ENCODE results near the gene ADARB2.
A peak's percentile ranks its signal among the peaks of the same experiment; 100 is the strongest.

The ADARB2 gene

DNA sequence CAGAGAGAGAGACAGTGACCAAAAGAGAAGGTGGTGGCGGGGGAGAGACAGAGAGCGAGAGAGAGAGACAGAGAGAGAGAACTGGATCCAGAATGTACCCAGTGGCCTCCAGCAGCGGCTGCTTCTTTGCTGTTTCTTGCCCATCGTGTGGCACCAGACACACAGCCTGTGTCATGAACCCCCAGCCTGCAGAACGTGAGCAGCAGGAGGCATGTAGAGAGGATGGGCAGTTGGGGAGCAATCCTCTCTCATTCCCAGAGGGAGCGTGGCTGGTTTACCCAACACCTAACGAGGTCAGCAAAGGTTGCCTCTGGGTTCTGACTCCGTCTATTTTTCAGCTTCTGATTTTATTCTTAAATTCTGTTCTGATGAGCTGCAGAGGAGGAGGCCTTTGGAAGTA, 168.1 kb downstream of the ADARB2 start:
- intact Hi-C loops (cut with DNase I) = no loop called here
- DNase-seq = peak in 6 of 42 donors; percentile 4 to 33 (median 20)

DNA sequence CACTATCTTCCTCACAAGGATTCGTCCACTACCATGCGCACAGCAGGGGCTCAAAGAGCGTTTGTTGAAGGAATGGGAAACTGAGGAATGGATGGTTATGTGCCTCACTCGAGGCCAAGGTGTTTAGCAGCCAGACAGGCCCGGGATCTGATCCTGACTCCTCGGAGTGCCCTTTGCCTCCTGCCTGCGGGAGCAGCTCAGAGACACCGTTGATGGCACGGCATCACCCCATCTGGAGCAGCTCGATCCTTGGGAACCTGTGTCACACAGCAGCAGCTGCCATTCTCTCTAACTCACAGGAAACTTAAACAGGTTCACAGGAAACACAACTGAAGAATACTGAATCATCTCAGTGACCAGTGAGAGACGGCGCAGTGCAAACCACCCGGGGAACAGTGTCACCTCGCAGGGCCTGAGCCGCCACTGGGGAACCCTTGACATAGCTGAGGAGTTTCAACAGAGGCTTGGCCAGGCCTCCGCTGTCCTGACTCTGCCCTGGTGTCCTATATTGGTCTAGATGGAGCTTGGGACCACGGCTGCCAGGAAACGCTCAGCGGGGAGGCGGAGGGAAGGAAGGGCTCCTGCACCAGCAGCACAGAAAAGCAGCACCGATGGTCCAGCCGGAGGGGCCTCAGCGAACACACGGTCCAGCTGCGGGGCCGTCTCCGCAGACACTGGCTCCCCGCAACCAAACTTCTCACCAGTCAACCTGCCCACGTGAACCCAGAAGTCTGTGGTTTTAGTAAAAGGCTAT, 169.4 kb downstream of the ADARB2 start:
- peak in 6 of 42 donors; percentile 4 to 23 (median 10) for DNase-seq
- intact Hi-C loops (cut with DNase I) = no loop called here

DNA sequence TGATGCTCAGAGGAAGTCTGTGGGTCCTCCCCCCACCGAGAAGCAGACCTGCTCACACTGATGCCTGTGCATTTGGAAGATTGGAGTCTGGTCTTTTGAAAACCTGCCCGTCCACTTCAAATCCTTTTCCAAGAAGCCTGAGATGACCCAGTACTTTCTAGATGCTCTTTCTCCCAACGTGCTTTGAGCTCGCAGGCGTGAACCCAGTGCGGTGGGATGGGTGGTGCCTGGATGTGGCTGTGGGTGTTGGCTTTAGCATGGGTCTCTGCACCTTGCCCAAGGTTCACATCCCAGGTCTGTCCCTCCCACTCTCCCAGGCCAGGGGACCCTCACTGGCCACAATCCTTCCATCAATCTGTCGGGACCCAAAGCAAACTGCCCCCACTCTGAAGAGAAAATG, 170.2 kb downstream of the ADARB2 start:
- peak in 3 of 42 donors; percentile 16 to 31 (median 21) for DNase-seq

DNA sequence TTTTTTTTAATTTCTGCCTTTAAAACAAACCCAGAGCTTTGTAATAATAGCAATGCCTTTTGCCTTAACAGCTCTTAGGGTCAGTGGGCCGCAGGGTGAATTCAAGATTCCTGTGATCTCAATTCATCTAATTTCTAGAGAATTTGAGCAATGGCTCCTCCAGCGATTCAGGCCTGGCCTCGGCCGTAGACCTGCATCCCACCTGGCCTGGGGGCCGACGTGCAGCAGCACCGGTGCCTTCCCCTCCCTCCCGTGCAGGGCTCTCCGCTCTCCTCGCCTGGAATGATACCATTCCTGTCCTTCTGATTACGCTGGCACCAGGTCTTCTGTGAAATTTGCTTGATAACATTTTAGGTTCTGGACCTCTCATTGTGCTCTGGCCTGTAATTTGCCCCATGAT, 172.5 kb downstream of the ADARB2 start:
- intact Hi-C loops (cut with DNase I) = no loop called here

More for the DNA sequence above, 170.2 kb downstream of the ADARB2 start:
- intact Hi-C loops (cut with DNase I) = no loop called here

DNA sequence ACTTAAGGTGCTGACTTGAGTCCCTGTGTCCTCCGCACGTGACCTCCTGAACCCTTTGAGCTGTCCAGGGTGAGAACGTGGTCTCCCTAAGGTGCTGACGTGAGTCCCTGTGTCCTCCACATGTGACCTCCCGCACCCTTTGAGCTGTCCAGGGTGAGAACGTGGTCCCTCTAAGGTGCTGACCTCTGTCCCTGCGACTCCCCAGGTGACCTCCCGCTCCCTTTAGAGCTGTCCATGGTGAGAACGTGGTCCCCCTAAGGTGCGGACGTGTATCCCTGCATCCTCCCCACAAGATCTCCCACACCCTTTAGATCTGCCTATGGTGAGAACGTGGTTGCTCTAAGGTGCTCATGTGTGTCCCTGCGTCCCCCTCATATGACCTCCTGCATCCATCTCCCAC, 174.3 kb downstream of the ADARB2 start:
- peak in 1 of 42 donors; percentile 11 for DNase-seq
- intact Hi-C loops (cut with DNase I) = no loop called here

More for the DNA sequence above, 172.5 kb downstream of the ADARB2 start:
- DNase-seq = peak in 5 of 42 donors; percentile 5 to 38 (median 11)

DNA sequence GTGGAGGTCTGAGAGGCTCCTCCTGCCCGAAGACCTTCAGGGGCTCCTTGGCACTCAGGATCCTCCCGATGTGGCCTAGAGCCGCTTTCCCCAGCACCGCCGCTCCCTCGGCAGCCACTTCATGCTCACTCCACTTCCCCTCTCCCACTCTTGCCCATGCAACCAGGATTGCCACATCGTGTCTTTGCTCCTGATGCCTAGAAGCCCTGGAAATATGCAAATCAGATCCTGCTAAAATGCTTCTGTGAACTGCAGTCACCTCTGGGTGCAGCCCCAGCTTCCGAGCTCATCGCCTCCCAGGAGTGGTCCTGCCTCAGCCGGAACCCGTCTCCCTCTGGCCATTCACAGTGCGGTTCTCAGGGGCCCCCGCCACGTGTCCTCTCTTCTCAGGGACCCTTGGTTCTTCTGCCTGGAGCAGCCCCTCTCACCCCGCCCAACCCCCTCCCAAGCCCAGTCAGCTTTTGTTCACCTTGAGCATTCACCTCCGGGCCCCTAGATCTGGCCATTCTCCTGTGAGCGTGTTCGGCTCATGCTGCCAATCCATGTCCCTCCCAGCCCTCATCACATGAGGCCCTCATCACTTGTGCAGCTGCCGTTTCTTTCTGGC, 175.5 kb downstream of the ADARB2 start:
- intact Hi-C loops (cut with DNase I) = no loop called here

DNA sequence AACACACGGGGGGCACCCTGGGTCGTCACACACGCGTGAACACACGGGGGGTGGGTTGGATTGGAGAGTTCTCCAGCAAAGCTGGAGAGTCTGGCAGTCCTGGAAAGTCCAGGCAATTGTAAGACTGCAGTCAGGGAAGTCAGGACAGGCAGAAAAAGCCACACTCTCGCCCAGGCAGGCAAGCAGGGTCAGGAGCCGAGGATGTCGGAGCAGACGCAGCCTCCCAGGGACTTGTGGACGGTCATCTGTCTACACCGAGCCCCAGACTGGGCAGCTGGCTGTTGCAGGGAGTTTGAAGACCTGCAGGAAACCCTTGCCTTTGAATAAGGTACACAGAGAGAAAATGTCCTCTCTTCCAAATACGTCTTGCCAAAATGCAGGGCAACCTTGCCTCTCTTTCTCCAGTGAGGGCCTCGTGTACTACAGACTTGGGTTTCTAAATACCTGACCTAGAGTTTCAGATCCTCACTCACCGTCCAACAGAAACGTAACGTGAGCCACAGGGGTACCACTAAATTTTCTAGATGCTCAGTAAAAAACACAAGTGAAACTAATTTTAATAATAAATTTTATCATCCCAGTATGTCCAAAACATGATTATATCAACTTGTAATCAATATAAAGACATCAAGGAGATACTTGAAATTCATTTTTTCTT, 176.7 kb downstream of the ADARB2 start:
- peak in 7 of 42 donors; percentile 3 to 34 (median 10) for DNase-seq
- intact Hi-C loops (cut with DNase I) = no loop called here

More for the DNA sequence above, 175.5 kb downstream of the ADARB2 start:
- DNase-seq = peak in 2 of 42 donors; percentile 12 to 20

DNA sequence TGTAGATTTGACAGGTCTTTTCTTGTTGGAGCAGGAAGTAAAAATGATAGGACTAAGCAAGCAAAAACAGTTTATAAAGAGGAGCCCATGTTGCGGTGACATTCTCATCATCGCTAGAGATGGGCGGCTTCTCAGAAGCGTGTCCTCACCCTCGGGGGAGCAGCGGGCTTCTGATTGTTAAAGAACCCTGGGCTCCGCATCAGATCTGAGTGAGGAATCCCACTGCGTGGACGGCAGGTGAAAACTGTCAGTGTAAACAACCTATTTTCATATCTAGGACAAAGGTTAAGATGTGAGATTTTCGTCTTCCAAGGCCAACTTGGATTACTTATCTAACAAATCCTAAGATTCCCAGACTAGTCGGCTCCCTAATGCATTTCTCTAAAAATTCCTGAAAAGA, 177.6 kb downstream of the ADARB2 start:
- peak in 6 of 42 donors; percentile 7 to 39 (median 13) for DNase-seq
- intact Hi-C loops (cut with DNase I) = no loop called here

DNA sequence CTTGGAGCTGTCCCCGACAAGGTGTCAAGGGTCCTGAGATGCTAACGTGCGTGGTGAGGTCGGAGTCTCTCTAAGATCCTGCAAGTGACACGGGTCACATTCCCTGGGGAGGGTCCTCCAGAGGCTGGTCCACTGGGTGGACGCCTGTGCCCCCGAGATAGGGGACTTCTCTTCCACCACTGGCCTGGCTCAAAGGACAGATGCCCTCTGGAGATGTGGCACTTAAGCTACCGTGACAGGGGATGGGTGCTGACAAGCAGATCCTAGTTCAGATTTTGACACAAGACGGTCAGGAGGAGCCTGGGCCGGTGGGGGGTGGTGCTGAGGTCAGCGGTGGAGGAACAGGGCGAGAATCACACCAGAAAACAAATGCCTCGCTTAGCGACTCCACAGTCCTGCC, 178.0 kb downstream of the ADARB2 start:
- DNase-seq = peak in 10 of 42 donors; percentile 9 to 37 (median 18)
- intact Hi-C loops (cut with DNase I) = no loop called here

DNA sequence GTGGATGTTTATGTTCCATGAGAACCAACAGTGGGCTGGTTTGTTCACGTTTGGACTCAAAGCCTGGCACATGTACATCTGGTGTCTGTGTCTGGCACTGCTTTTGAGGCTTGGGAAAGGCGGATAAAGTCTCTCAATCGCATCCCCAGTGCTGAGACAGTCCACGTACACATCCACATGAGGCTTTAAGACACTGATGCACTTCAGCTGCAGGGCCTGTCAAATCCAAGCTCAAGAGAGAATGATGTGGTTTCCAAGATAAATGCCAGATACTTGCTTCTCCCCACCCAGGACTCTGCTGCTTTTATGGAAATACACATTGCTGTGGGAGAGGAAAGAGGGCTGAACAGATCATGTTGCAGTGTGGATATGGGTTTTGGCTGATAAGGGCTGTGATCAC, 178.4 kb downstream of the ADARB2 start:
- peak in 7 of 42 donors; percentile 7 to 34 (median 13) for DNase-seq

DNA sequence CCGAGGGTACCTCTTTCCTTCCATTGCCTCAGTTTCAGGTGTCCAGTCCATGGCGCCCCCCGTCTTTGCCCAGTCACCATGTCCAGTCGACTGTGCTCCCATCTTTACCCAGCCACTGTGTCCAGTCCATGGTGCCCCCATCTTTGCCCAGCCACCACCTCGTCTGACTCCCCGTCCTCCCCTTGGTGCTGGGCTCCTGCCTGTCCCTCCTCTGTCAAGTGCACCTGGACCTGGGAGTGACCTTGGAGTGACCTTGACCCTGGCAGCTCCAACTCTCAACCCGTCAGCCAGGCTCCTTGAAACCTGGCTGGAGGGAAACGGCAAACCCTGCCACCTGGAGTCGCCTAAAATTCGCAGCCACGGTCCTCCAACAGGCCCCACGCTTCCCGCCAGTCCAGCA, 180.2 kb downstream of the ADARB2 start:
- DNase-seq = peak in 8 of 42 donors; percentile 1 to 33 (median 18)
- intact Hi-C loops (cut with DNase I) = no loop called here

More for the DNA sequence above, 178.4 kb downstream of the ADARB2 start:
- intact Hi-C loops (cut with DNase I) = no loop called here

DNA sequence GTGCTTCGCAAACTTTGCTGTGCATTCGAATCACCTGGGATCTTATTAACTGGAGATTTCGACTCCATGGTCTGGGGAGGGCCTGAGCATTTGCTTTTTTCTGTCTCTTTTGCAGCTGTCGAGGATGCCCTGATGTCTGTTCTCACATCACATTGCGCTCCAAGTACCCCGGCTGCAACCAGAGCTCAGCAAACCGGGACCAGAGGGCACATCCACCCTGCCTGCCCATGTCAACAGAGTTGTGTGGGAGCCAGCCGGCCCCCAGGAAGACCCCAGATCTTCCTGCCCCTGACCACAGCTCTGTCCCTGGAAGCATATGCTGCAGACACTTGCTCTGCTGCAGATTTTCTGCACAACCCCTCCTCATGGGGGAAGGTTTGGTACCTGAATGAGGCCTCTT, 180.8 kb downstream of the ADARB2 start:
- intact Hi-C loops (cut with DNase I) = no loop called here

DNA sequence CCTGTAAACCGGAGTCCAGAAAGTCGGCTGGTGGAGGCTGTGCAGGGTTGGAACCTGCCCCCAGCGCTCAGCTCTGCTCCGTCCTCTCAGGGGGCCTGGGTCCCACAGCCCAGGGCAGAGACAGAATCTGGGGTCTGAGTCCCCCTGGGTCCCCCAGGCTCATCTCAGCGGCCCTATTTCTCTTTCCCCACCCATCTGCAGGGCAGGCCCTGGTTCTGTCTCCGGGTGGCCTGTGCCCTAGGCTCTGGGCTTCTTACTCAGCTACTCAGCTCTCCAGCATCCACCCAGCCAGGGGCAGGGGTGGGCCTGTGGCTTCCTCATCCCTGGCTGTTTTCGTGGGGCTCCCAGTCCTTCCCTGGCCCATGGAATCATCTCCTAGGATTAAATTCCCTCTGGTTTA, 183.4 kb downstream of the ADARB2 start:
- intact Hi-C loops (cut with DNase I) = no loop called here
- peak in 5 of 42 donors; percentile 1 to 32 (median 16) for DNase-seq

More for the DNA sequence above, 180.8 kb downstream of the ADARB2 start:
- peak in 7 of 42 donors; percentile 9 to 33 (median 20) for DNase-seq

DNA sequence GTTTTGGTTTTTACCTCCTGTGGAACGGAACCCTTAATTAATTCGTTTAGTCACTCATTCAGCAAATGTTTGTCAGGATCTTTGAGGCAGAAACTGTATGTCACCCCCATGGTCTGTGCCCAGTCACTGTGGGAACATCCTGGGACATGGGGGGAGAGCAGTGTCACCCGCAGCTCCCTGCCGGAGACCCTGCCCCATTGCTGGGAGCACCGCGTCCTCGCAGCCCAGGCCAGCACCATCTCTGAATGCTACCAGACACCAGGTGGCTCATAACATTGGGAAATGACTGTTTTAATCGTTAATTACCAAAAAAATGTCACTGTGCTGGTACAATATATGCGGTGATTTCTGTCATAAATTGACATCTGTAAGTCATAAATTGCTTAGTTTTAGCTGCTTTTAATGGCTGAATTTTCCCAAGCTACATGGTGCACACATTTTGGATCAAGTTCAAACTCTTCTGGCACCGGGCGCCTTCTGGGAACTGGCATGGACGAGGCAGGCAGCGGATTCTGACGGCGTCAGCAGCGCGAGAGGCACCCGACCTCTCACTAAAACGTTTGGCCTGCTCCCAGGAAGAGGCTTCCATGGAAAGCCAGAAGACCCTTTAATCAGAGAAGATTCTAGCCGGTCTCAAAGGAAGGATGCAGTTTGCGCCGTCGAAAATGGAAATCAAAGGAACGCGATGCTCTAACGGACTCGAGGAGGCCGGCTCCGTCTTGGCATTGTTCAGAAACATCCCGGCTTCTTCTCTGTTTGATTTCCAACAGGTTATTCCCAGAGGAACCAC, 184.2 kb downstream of the ADARB2 start:
- peak in 4 of 42 donors; percentile 17 to 28 (median 24) for DNase-seq
- intact Hi-C loops (cut with DNase I) = no loop called here

DNA sequence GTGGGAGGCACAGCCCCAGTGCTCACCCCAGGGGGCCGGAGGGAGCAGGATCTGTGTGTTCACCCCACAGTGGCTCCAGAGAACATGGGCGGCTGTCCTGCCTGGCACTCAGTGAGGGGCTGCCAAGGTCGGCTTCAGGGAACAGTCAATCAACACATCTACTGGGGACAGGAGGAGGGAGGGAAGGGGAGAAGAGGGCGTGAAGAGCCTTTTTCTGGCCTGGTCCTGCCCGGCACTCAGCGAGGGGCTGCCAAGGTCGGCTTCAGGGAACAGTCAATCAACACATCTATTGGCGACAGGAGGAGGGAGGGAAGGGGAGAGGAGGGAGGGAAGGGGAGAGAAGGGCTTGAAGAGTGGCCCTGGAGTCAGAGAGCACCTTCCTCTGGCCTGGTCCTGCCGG, 184.9 kb downstream of the ADARB2 start:
- DNase-seq = peak in 4 of 42 donors; percentile 2 to 28 (median 12)
- intact Hi-C loops (cut with DNase I) = no loop called here

DNA sequence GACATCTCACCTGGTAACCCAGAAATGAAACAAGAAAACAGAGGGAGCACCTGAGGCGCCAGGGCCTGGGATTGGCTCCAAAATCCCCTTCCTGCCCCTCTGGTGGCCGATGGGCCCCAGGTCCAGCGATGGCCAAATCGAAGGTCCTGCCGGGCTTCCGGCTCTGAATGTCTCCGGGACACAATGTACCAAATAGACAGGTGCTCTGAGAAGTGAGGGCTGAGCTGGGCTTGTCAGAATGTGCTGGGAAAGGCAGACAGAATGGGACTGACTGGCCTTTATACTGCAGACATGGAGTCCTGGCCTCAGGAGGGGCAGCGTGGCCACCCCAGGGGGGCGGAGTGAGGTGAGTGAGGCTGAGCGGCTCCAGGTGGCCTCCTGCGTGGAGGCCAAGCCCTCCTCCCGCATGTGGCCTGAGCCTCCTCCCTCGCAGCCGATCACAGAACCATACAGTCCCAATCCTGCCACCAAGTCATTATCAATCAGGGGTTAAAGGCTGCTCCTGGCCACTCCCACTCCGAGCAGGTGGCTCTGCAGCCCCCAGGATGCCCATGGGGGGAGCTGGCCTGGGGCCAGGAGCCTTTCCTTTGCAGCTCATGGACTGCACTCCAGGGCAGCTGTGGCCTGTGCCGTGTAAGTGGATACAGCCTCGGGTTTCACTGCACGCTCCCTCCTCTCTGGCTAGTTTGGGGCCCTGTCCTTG, 185.5 kb downstream of the ADARB2 start:
- intact Hi-C loops (cut with DNase I) = no loop called here
- peak in 7 of 42 donors; percentile 9 to 40 (median 22) for DNase-seq

DNA sequence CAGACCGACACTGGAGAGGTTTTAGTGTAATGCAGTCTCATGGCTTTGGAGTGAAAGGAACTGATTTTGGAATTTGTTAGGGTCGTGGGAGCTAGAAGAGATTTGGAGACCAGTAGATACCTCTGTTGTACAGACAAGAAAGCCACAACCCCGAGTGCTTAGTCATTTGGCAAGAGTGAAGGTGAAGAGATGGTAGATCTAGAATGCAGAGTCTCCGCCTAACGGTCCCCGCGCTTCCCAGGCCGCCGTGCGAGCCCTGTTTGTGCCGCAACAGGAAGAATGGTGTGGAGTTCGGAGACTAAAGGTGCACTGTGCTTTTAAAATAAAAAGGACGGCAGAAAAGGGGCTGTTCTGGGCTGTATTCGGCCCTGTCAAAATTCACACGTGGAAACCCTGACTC, 186.7 kb downstream of the ADARB2 start:
- intact Hi-C loops (cut with DNase I) = no loop called here
- peak in 4 of 42 donors; percentile 2 to 15 (median 8) for DNase-seq

DNA sequence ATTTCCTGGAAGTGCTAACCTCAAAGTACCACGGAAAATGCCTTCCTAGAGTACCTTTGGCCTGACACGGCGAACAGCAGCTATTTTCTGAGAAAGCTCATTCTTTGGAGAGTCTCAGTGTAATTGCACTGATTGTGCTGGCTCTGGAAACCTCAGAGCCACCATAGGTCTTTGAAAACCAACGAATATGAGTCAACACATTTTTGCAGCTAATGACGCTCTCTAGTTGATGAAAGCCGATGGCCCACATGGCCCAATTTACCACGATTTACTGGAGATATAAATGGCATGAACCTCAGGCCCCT, 187.1 kb downstream of the ADARB2 start:
- intact Hi-C loops (cut with DNase I) = no loop called here
- DNase-seq = peak in 4 of 42 donors; percentile 11 to 27 (median 16)
